ENCODE results near the gene EIF3J. TPM values are rescaled to one million over a fixed set of nuclear protein-coding genes. Genes with fewer than 3 reads are reported as not detected.

EIF3J gene
- total RNA-seq, 1 donor from 2014 or later: 47.9 TPM

DNA sequence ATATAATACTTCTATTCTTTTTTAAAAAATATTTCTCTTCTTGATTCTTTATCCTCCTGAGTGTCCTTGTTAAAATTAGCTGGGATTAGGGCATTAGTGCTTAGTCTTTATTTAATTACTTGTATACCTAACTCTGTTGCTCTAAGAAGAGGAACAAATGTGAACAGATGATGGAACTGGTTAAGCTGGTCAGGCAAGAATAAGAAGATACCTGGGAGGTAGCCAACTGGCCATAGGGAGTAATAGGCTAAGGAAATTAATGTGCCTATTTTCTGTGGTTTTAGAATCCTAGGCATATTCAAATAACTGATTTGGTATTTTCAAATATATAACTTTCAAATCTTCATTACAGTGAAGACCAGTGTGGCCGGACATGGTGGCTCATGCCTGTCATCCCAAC, 54.4 kb downstream of the EIF3J start:
- intact Hi-C loops (cut with DNase I): no loop called here
- no peaks in the 10 kb centered on the region for H3K4me1 ChIP-seq
- no peak overlapping the region for H3K4me3 ChIP-seq
- peaks cover 0 to 63% of the 10 kb centered on the region in 2 donors for H3K36me3 ChIP-seq
- no peaks in the 10 kb centered on the region for H3K27me3 ChIP-seq
- H3K9me3 ChIP-seq: no peaks in the 10 kb centered on the region
- peak in 1 of 2 donors; percentile 75 for TF ChIP-seq POLR2AphosphoS5 (IDR thresholded peaks at IDR 0.05; ENCODE audit: insufficient read depth in 1 of 2, low read depth in 1 of 2)
- TF ChIP-seq, protein P1, sequence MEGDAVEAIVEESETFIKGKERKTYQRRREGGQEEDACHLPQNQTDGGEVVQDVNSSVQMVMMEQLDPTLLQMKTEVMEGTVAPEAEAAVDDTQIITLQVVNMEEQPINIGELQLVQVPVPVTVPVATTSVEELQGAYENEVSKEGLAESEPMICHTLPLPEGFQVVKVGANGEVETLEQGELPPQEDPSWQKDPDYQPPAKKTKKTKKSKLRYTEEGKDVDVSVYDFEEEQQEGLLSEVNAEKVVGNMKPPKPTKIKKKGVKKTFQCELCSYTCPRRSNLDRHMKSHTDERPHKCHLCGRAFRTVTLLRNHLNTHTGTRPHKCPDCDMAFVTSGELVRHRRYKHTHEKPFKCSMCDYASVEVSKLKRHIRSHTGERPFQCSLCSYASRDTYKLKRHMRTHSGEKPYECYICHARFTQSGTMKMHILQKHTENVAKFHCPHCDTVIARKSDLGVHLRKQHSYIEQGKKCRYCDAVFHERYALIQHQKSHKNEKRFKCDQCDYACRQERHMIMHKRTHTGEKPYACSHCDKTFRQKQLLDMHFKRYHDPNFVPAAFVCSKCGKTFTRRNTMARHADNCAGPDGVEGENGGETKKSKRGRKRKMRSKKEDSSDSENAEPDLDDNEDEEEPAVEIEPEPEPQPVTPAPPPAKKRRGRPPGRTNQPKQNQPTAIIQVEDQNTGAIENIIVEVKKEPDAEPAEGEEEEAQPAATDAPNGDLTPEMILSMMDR (IDR thresholded peaks at IDR 0.05): no peak
- TF ChIP-seq POLR2A (IDR thresholded peaks at IDR 0.05): no peak
- no peak for DNase-seq (ENCODE audit: extremely low spot score in 2 of 2)
- H3K27ac ChIP-seq: no peak overlapping the region

DNA sequence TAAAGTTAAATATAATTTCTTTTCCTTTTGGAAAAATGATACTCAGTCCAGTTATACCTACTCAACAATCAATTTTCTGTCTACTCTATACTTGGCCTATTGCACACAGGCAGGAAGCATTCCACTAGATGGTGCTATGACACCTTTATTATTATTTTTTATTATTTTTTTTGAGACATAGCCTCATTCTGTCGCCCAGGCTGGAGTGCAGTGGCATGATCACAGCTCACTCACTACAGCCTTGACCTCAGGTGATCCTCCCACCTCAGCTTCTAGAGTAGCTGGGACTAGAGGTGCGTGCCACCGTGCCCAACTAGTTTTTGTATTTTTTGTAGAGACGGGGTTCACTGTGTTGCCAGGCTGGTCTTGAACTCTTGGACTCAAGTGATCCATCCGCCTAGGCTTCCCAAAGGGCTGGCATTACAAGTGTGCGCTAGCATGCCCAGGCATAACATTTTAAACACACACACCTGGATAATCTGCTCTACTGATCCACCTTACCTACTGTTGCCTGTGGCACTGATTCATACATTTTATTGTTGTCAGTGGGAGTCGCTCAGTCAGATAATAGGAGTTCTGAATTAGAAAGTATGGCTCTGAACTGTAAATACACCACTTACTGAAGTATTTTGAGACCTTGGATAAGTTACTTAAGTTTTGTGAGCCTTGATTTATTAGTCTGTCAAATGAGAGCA, 56.2 kb downstream of the EIF3J start:
- no peak for TF ChIP-seq POLR2A (IDR thresholded peaks at IDR 0.05)
- TF ChIP-seq, protein P1 (IDR thresholded peaks at IDR 0.05): no peak
- peak in 1 of 2 donors; percentile 12 for TF ChIP-seq POLR2AphosphoS5 (IDR thresholded peaks at IDR 0.05; ENCODE audit: insufficient read depth in 1 of 2, low read depth in 1 of 2)
- H3K4me3 ChIP-seq: no peak overlapping the region
- H3K27ac ChIP-seq: no peak overlapping the region
- H3K9me3 ChIP-seq: no peaks in the 10 kb centered on the region
- H3K27me3 ChIP-seq: no peaks in the 10 kb centered on the region
- no peaks in the 10 kb centered on the region for H3K4me1 ChIP-seq
- H3K36me3 ChIP-seq: peaks cover 0 to 75% of the 10 kb centered on the region in 2 donors
- intact Hi-C loops (cut with DNase I): no loop called here
- no peak for DNase-seq (ENCODE audit: extremely low spot score in 2 of 2)

DNA sequence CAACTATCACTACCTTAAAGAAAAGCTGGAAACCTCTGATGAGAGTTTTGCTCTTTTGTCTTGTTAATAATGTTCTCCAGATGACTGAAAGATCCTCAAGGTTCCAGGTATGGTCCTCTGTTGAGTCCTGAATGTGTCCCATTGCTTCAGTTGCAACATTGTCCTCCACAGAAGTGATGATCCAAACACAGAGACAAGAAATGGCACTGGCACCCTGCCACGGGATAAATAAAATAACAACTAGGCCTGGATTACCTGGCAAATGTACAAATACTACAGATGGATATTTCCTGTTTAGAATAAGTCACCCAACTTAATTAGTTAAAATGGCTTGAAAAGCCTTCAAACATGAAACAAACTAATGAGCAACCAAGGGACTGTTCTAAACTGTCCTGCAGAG, 58.3 kb downstream of the EIF3J start:
- no peak for DNase-seq (ENCODE audit: extremely low spot score in 2 of 2)

DNA sequence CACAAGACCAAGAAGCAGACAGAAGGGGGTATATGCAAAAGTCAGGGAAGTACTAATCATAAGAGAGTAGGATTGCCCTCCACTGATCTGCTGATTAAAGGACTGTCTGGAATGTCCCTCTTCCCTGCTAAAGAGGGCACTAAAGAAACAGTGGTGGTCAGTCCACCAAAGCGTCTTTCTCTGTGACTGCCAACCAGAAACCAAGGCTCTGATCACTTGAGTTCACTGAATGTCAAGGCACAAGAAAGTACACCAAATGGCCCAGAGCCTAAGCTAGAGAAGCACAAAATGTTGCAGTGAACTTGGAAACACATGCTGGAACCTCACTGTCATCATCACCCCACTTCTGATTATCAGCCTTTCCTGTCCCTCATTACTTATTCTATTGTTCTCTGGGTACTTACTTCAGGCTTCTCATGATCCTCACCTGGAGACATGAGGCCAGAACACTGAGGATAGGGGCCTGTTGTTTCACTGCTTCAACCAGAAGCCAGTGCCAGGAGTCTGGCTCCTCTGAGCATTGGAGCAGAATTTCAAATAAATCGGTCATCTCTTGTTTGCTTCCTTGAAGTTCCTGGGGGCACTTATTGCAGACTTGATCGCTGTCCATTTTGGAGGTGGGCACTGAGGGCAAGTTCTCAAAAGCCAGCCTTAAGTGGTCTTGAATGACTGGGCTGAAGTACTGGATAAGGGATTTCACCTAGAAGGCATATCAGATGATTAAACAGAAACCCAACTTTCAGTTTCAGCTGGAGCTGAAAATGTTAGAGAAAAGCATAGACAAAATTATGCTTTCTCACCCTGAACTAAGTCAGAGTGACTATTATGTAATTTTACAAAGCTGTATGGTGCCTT, 58.9 kb downstream of the EIF3J start:
- TF ChIP-seq POLR2A (IDR thresholded peaks at IDR 0.05): no peak
- TF ChIP-seq, protein P1 (IDR thresholded peaks at IDR 0.05): no peak
- TF ChIP-seq POLR2AphosphoS5 (IDR thresholded peaks at IDR 0.05; ENCODE audit: insufficient read depth in 1 of 2, low read depth in 1 of 2): no peak
- intact Hi-C loops (cut with DNase I): no loop called here

More for the DNA sequence above, 58.3 kb downstream of the EIF3J start:
- H3K27ac ChIP-seq: no peak overlapping the region
- peaks cover 0 to 64% of the 10 kb centered on the region in 2 donors for H3K36me3 ChIP-seq
- no peak overlapping the region for H3K4me3 ChIP-seq
- intact Hi-C loops (cut with DNase I): no loop called here
- no peaks in the 10 kb centered on the region for H3K4me1 ChIP-seq
- TF ChIP-seq POLR2AphosphoS5 (IDR thresholded peaks at IDR 0.05; ENCODE audit: insufficient read depth in 1 of 2, low read depth in 1 of 2): no peak
- TF ChIP-seq, protein P1 (IDR thresholded peaks at IDR 0.05): no peak
- no peak for TF ChIP-seq POLR2A (IDR thresholded peaks at IDR 0.05)
- H3K9me3 ChIP-seq: no peaks in the 10 kb centered on the region
- H3K27me3 ChIP-seq: no peaks in the 10 kb centered on the region

More for the DNA sequence above, 58.9 kb downstream of the EIF3J start:
- peaks cover 0 to 63% of the 10 kb centered on the region in 2 donors for H3K36me3 ChIP-seq
- no peaks in the 10 kb centered on the region for H3K27me3 ChIP-seq
- H3K4me1 ChIP-seq: no peaks in the 10 kb centered on the region
- H3K9me3 ChIP-seq: no peaks in the 10 kb centered on the region
- DNase-seq (ENCODE audit: extremely low spot score in 2 of 2): no peak
- H3K4me3 ChIP-seq: no peak overlapping the region
- H3K27ac ChIP-seq: no peak overlapping the region
